ENCODE data around the gene SLC35E3.

Gene SLC35E3

DNA sequence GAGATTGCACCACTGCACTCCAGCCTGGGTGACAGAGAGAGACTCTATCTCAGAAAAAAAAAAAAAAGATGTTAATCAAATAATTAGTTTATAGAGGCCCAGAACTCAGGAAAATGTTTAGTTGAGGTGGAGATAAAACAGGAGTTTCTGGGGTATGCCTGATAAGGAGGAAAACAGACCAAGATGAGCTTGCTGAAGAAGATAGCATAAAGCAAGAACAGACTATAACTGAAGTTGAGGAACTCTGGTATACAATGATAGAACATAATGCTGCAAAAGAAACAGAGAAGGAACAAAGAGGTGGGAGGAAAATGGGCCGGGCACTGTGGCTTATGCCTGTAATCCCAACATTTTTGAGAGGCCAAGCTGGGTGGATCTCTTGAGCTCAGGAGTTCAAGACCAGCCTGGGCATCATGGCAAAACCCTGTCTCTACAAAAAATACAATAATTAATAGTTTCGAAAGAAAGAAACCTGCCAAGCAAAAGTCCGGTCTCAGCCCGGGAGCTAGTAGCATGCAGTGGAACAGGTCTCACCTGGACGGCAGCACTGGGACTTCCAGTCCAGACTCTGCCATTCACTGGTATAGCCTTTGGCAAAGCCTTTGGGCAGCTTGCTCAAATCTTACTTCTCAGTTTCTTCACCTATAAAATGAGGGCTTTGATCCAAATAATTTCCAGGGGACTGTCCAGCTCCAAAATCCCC lies 25.4 kb downstream of the SLC35E3 start:
- DNase-seq = no peak

DNA sequence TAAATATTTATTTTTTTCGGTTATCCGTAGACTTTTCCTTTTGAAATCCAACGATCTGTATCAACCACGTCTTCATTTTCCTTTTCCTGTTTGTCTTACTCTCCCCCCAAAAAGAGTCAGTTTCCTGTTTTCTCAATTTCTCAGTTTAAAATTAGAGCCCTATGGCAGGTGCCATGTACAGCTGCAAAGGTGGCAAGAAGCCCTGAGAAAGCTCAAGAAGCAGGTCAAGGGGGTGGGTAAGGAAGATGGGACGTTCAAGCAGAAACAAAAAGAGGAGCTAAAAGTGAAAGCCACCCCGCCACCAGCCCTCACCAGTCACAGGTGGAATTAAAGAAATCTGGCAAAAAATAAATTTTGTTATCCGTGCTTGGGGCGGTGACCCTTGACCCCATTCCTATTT lies 26.7 kb downstream of the SLC35E3 start:
- no peak for DNase-seq

DNA sequence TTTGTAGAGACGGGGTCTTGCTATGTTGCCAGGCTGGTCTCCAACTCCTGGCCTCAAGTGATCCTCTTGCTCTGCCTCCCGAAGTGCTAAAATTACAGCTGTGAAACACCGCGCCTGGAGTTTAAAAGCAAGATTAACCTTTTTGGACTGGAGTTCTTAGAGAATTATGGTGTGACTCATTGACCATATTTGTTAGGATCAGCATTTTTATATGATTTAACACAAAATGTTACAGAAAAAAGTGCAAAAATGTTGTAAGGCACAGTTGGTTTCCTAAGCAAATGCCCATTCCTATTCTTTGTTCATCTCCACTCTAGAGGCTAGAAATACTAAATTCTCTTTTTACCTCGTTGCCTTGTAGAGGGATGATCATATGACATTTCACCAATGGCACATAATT lies 27.6 kb downstream of the SLC35E3 start:
- DNase-seq = no peak

DNA sequence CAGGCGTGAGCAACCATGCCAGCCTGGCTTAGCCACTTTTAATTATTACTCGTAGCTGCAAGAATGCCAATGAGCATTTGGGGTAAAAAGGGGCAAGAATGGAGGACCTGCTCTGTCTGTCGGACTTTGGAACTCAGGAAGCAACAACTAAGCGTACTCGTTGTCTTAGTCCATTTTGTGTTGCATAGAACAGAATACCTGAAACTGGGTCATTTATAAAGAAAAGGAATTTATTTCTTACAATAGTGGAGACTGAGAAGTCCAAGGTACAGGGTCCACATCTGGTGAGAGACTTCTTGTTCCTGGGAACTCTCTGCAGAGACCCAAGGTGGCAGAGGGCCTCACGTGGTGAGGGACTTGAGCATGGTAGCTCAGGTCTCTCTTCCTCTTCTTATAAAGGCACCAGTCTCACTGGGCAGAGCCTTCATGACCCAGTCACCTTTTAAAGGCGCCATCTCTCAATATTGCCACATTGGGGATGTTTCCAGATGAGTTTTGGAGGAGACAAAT lies 29.2 kb downstream of the SLC35E3 start:
- no peak for DNase-seq

DNA sequence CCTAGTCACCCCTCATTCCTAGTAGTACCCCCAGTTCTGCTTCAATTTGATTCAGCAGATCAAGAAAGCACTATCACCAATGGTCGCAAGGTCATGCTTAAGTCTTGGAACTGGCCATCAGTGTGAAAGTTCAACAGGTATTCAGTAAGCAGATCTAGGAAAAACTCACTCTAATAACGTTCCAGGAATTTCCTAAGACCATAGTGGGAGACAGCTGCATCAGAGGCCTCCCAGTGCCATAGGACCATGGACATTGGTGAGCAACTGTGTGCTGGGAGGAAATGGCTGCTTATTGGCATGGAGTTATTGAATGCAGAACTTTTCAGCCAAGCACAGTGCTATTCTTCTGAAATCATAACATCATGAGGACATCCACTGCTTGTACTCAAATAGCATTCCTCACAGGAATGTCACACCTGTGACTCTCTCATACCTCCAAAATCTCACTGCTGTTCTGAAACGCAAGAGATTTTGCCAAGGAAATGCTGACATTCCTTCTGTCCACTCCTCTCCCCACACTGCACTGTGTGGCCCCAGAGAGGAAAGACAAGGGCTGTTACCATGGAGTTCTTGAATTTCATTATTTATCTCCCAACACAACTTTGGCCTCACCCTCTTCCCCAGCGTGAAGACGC lies 31.1 kb downstream of the SLC35E3 start:
- DNase-seq = no peak

DNA sequence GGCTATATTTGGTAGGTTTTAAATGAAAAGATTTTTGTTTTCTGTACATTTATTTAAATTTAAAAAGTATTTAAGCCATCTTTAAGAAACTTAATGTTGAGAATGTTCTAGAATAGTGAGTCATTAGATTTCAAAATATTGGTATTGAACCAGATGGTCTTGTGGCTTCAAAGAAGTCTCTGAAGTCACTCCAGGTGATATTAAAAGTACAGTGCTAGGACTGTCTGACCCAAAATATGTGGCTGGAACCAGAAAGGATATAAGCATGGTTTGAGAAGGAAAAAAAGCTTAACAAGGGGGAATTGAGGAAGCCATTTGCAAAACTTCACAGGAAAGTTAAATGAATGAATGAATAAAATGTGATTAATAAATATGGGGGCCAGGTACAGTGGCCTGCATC lies 33.3 kb downstream of the SLC35E3 start:
- DNase-seq = no peak

DNA sequence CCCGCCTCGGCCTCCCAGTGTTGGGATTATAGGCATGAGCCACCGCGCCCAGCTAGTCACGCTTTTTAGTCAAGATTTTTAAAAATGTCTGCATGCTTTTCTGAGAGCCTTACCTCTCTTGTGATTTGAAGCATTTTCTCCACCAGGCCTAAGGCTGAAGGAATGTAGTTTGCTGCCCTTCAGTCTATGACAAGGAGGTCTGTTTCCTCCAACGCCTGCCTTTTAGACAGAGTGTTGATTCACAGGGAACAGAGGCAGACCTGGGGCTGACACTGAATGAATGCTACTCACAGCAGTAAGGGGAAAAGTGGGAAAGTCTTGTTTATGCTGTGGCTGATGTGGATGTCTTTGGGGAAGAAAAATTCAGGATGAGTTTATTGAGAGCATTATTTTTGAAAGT lies 34.8 kb downstream of the SLC35E3 start:
- no peak for DNase-seq

DNA sequence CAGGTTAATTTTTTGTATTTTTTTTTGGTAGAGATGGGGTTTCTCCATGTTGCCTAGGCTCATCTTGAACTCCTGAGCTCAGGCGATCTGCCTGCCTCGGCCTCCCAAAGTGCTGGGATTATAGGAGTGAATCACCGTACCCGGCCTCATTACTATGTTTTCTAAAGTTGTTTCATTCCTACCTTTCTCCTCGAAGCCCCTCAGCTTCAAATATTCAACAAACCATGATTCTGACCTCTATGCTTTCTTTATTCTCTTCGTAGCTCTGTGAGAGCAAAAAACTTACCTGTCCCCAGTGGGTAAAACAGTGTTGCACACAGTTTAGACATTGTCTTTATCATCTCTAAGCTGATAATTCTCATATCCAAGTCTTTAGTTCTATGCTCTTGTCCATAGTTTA lies 35.8 kb downstream of the SLC35E3 start:
- DNase-seq = no peak

DNA sequence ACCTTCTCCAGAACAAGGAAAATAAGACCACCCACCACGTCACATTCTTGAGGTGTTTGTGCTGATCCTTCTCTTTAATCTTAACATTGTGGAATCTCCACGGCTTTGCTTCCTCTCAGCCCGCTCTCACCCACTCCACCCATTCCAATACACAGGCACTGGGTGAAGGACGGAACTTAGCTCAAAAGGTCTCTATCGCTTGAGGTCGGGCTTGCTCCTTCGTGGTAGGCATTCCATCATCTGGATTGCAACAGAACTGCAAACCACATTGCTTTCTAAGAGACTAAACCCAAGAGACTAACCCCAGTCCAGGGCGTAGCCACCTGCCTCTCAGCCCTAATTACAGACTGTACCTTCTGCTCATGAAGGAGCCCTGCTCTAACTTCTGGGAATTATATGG lies 38.0 kb downstream of the SLC35E3 start:
- no peak for DNase-seq

DNA sequence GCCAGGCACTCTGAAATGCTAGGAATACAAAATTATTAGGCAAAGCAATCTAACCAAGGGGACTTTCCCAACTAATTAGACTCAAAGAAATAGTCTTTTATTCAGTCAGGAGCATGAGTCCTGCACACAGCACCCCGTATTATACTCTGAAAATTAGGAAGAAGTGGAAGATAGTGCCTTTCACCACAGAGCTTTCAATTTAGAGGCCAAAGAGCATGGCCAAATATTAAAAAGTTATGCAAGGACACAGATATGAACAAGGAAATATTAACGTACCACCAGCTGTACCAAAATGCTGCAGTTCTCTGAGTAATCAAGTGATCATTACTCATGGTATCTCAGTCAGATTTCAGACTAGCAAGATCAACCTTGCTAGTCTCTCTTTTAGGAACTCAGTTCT lies 39.4 kb downstream of the SLC35E3 start:
- no peak for DNase-seq

DNA sequence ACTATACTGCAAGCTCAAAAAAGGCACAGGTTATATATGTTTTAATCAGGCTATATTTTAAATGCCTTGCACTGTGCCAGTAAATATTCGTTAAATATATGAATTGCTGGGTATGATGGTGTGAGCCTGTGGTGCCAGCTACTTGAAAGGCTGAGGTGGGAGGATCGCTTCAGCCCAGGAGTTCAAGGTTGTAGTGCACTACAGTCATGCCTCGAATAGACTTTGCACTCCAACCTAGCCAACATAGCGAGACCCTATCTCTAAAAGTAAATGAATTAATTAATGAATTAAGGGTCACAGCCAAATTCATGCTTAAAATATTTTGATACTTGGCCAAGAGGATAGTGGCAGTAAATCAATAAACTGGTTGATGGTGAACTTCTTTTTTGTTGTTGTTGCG lies 39.8 kb downstream of the SLC35E3 start:
- DNase-seq = no peak

DNA sequence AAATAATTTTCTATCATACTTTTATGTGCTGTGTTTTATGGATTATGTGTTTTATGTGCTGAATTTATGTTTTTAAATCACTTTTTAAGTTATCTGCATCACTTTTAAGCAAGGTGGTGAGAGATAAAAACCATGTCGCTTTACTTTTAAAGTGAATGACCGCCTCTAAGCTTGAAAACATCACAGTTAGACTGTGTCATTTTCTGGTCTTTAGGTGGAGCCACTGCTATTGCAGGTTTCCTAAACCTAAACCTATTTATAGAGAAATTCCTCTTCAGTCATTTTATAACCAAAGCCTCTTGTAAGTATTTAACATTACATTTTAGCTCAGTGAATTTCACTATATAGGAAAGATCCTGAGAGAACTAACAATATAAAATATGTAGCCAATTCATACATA lies 41.0 kb downstream of the SLC35E3 start:
- no peak for DNase-seq

DNA sequence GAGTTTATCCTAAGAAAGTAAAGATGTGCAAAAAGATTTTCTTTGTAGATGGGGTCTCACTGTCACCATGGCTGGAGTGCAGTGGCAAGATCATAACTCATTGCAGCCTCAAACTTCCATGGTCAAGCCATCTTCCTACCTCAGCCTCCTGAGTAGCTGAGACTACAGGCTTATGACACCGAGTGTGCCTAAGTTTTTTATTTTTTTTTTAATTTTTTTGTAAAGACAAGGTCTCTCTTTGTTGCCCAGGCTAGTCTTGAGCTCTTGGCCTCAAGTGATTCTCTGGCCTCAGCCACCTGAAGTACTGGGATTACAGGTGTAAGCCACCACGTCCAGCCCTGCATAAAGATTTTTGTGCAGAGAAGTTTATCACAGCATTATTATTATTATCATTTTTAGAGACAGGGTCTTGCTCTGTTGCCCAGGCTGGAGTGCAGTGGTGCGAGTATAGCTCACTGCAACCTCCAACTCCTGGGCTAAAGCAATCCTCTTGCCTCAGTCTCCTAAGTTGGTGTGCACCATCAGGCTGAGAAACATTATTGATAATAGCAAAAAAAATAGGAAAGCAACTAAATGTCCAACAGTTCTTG lies 42.7 kb downstream of the SLC35E3 start:
- no peak for DNase-seq

DNA sequence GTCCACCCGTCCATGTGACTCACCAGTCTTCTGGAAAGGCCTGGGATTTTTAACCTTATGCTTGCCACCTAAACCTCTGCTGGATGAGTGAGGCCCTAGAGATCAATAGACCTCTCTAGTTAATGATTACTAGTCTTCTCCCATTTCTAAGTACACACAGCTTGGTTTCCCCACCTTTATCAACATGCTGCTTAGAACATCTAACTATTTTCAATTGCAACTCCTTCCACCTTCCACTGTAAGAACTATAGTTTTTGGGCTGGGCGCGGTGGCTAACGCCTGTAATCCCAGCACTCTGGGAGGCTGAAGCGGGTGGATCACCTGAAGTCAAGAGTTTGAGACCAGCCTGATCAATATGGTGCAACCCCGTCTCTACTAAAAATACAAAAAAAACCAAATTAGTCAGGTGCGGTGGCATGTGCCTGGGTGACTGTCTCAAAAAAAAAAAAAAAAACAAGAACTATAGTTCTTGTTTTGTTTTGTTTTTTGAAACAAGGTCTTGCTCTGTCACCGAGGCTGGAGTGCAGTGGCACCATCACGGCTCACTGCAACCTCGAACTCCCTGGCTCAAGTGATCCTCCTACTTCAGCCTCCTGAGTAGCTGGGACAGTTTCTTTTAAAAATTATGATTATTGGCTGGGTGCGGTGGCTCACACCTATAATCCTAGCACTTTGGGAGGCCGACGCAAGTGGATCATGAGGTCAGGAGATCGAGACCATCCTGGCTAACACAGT lies 43.3 kb downstream of the SLC35E3 start:
- DNase-seq = no peak

DNA sequence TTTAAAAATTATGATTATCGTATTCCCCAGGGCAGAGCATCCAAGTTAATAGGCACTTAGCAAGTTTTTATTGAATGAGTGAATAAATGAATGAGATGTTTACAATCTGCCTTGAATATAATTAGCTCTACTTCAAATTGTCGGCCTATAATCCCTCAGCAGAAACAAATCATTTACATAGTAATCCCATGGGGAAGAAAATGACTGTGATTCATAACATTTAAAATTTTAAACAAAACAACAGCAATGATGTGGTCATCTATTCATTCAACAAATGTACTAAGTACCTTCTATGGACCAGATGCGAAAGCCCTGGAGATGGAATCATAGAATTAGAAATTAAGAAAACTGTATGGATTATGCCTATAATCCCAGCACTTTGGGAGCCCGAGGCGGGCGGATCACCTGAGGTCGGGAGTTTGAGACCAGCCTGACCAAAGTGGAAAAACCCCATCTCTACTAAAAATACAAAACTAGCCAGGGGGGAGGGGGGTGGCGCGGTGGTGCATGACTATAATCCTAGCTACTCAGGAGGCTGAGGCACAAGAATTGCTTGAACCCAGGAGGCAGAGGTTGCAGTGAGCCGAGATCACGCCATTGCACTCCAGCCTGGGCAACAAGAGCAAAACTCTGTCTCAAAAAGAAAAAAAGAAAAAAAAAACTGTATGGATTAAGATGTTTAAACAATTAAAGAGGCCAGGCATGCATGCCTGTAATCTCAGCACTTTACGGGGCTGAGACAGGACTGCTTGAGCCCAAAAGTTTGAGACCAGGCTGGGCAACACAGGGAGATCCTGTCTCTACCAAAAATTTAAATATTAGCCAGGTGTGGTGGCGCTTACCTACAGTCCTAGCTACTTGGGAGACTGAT lies 44.3 kb downstream of the SLC35E3 start:
- DNase-seq = no peak

DNA sequence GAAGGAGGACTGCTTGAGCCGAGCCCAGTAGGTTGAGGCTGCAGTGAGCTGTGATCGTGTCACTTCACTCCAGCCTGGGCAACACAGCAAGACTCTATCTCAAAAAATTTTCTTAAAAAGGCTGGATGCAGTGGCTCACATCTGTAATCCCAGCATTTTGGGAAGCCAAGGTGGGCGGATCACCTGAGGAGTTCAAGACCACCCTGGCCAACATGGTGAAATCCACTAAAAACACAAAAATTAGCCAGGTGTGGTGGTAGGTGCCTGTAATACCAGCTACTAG lies 44.9 kb downstream of the SLC35E3 start:
- no peak for DNase-seq

DNA sequence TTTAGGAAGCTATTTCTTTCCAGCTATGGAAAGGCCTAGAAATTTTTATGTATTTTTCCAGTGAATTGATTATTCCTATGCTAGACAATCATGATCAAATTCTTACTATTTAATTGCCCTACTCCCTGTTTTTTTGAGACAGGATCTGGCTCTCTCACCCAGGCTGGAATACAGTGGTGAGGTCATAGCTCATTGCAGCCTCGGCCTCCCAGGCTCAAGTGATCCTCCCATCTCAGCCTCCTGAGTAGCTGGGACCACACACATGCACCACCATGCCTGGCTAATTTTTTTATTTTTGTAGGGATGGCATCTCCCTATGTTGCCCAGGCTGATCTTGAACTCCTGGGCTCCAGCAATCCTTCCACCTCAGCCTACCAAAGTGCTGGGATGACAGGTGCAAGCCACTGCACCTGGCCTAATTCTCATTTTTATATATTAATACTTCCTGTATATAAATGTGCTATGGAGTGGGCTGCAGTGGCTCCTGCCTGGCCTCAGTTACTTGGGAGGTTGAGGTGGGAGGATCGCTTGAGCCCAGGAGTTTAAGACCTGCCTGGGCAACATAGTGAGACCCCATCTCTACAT lies 46.0 kb downstream of the SLC35E3 start:
- no peak for DNase-seq

DNA sequence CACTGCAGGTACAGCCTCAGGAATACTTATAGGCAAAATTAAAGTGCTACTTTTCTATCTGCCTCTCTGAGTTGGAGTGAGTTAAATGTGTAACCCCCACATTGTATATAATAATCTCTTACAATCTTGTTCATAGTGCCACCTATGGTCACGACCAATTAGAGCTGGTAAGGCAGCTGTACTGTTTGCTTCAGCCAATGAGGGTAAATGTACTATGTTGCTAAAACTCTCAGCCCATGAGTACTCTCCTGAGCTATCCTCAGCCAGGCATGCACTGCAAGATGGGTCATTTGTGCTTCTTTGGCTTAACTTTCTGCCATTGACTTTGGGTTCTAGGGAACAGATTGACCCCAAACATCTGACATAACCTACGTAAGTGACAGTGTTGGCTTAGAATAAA lies 47.0 kb downstream of the SLC35E3 start:
- peak; percentile 23 for DNase-seq

DNA sequence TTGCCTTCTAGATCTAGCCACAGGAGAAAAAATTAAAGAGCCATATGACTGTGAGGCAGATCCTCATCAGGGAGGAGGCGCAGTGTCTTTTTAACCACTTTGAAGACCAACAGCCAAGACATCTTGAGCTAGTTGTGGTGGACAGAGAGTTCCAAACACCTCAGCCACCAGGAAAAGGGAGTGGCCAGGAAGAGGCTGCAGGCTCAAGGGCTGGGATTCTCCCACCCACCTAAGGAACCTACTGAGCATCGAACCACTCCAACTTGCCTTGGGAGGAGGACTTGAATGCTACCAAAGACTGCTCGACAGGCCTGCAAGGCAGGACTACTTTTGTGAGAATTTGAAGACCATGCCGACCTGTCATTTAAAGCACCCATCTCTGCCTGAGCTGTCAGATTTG lies 47.5 kb downstream of the SLC35E3 start:
- DNase-seq = no peak

DNA sequence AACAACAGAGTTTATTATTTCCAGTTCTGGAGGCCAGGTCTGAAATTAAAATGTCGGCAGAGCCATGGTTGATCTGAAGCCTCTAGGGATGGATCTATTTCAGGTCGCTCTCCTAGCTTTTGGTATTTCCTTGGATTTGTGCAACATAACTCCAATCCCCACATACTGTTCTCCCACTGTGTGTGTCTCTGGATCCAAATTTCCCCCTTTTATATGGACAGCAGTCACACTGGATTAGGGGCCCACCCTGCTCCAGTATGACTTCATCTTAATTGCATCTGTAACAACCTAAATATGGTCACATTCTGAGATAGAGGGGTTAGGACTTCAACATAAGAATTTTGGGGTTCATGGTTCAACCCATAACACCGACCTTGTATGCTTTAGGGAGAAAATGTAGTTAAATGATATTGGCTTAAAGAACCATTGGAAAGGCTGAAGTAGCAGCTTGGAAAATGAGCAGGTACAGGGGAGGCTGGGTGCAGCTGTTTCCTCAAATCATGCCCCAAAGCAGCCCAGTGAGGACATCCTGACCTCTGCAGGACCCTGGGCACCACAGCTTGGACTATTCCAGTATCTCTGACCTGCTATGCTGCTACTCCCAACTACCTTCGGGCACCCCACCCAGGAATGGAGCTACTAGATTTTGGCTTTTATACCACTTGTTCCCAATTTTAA lies 48.1 kb downstream of the SLC35E3 start:
- no peak for DNase-seq

DNA sequence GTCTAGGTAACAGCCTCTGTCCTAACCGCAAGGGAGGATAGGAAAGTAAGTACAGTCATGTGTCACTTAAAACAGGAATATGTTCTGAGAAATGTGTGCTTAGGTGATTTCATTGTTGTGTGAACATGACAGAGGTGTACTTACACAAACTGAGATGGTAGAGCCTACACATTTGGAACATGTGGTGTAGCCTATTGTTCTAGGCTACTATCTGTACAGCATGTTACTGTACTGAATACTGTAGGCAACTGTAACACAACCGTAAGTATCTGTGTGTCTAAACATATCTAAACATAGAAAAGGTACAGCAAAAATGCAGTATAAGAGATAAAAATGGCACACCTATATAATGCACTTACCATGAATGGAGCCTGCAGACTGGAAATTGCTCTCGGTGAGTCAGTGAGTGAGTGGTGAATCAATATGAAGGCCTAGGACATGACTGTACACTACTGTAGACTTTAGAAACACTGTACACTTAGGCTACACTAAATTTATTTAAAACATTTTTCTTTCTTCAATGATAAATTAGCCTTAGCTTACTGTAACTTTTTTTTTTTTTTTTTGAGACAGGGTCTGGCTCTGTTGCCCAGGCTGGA lies 48.8 kb downstream of the SLC35E3 start:
- DNase-seq = peak; percentile 76

DNA sequence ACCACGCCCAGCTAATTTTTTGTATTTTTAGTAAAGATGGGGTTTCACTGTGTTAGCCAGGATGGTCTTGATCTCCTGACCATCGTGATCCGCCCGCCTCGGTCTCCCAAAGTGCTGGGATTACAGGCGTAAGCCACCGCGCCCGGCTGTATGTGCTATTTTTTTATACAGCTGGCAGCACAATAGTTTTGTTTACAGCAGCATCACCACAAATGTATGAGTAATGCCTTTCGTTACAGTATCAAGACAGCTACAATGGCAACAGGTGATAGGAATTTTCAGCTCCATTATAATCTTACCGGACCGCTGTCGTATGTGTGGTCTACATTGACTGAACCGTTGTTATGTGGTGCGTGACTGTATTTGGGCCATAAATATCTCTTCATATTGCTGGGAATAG lies 50.4 kb downstream of the SLC35E3 start:
- no peak for DNase-seq

All from fibroblast of skin of right biceps (primary cell).